ENCODE data around the gene PRR7.

DNA sequence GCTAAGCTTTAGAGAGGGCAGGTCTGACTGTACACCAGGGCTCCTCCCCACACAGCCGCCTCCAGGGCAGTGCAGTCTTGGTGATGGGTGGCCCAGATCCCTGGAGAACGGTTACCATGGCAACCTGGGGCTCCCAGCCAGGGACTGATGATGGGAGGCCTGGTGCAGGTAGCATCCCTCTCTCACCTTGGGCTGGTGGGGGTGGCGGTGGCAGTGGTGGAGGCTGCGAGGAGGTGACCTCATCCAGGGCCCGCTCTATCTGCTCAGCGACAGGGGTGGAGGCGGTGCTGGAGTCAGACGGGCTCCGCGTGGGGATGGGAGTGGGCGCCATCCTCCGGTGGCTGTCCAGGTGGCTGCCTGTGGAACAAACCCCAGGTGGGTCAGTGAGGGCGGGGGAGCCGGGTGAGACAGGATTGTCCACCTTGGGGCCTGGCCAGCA lies 12.3 kb downstream of the PRR7 start:
- TF ChIP-seq, protein P1, sequence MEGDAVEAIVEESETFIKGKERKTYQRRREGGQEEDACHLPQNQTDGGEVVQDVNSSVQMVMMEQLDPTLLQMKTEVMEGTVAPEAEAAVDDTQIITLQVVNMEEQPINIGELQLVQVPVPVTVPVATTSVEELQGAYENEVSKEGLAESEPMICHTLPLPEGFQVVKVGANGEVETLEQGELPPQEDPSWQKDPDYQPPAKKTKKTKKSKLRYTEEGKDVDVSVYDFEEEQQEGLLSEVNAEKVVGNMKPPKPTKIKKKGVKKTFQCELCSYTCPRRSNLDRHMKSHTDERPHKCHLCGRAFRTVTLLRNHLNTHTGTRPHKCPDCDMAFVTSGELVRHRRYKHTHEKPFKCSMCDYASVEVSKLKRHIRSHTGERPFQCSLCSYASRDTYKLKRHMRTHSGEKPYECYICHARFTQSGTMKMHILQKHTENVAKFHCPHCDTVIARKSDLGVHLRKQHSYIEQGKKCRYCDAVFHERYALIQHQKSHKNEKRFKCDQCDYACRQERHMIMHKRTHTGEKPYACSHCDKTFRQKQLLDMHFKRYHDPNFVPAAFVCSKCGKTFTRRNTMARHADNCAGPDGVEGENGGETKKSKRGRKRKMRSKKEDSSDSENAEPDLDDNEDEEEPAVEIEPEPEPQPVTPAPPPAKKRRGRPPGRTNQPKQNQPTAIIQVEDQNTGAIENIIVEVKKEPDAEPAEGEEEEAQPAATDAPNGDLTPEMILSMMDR (IDR thresholded peaks at IDR 0.05; ENCODE audit: low read length) = no peak
- TF ChIP-seq EZH2 (optimal IDR thresholded peaks at IDR 0.05; ENCODE audit: low read depth, low read length) (no peak), EZH2phosphoT487 (IDR thresholded peaks at IDR 0.05; ENCODE audit: low read length) (no peak)

All from MM.1S (cell line).